Endothelial cell of umbilical vein (primary cell): ENCODE results near the gene LHX4. TPM values are rescaled to one million over a fixed set of nuclear protein-coding genes. Genes with fewer than 3 reads are reported as not detected.

Experiments
- BruUV-seq: library from RNA; stranded (reverse); fragments of 400-500 nt; replicated peaks from 2 replicates; lab custom pipeline; 2021; lab: Mats Ljungman, UMichigan
- CTCF ChIA-PET: fragments of 300-600, 350-600 bp; sonication (Branson Sonifier 250); formaldehyde crosslinking; loops from one replicate; lab custom pipeline; 2021; ENCODE audit warnings: antibody characterized with exemption, inconsistent platforms; lab: Charles Lee
- POLR2A ChIA-PET: fragments of 300-600, 350-600 bp; sonication (Branson Sonifier 250); formaldehyde crosslinking; loops from one replicate; lab custom pipeline; 2021; ENCODE audit warnings: antibody characterized with exemption, inconsistent platforms; lab: Charles Lee
- DNase-seq: peaks from one replicate; pipeline ENCODE4 v3.0.0-alpha.2; 2011; ENCODE audit warnings: low read depth, low spot score
- FAIRE-seq: peaks from 2 replicates; lab custom pipeline; 2011; peaks lifted over from hg19 to GRCh38; lab: Jason Lieb, UNC
- H2AFZ ChIP-seq: 2 replicates; pipeline ENCODE4 v1.6.0; 2012; ENCODE audit warnings: low read depth, low read length, control low read depth, inconsistent platforms
- H3K27ac ChIP-seq: 2 replicates; pipeline ENCODE4 v1.5.1; 2011; ENCODE audit warnings: low read depth, mild to moderate bottlenecking, control low read depth, low read length, moderate library complexity; ENCODE audit not compliant: insufficient read depth
- H3K27me3 ChIP-seq, 2 experiments: 2 replicates each; pipeline versions ENCODE4 v1.6.0 to v1.6.1; 2011; ENCODE audit warnings: low read length in 2 of 2, mixed read lengths in 1 of 2; ENCODE audit not compliant: control insufficient read depth in 2 of 2, insufficient read depth in 2 of 2
- H3K36me3 ChIP-seq, 2 experiments: 2 replicates in 1 of 2; 3 replicates in 1 of 2; pipeline ENCODE4 v1.5.1; 2011; ENCODE audit warnings: low read length in 2 of 2, mild to moderate bottlenecking in 1 of 2, moderate library complexity in 1 of 2; ENCODE audit not compliant: control insufficient read depth in 2 of 2, insufficient read depth in 2 of 2; ENCODE audit errors: extremely low read depth in 1 of 2
- H3K4me1 ChIP-seq: 3 replicates; pipeline ENCODE4 v1.5.1; 2011; ENCODE audit warnings: mild to moderate bottlenecking, low read length; ENCODE audit not compliant: control insufficient read depth, insufficient read depth; ENCODE audit errors: extremely low read depth
- H3K4me2 ChIP-seq: 2 replicates; pipeline ENCODE4 v1.6.1; 2011; ENCODE audit warnings: low read length, control low read depth, mixed read lengths; ENCODE audit not compliant: insufficient read depth
- H3K4me3 ChIP-seq, 3 experiments: fragments of 200-600 bp in 1 of 3; sonication (generic), shearing (Covaris generic) in 1 of 3; replicated peaks in 1 of 3; 2 replicates each; pipeline ENCODE4 v1.5.1; 2011 to 2016; ENCODE audit warnings: control low read depth in 3 of 3, low read length in 3 of 3, mild to moderate bottlenecking in 2 of 3, inconsistent platforms in 1 of 3, low read depth in 1 of 3, moderate library complexity in 1 of 3; ENCODE audit not compliant: insufficient read depth in 1 of 3
- H3K79me2 ChIP-seq: 2 replicates; pipeline ENCODE4 v1.6.0; 2012; ENCODE audit warnings: low read length, inconsistent platforms; ENCODE audit not compliant: control insufficient read depth, insufficient read depth
- H3K9ac ChIP-seq: replicated peaks from 2 replicates; pipeline ENCODE3; 2011; ENCODE audit warnings: low read length, control low read depth; ENCODE audit not compliant: insufficient read depth; ENCODE audit errors: extremely low read depth
- H3K9me1 ChIP-seq: replicated peaks from 3 replicates; pipeline ENCODE4 v1.6.0; 2011; ENCODE audit warnings: mild to moderate bottlenecking, low read length; ENCODE audit not compliant: control insufficient read depth, insufficient read depth; ENCODE audit errors: extremely low read depth
- H3K9me3 ChIP-seq: replicated peaks from 2 replicates; pipeline ENCODE4 v1.5.1; 2012; ENCODE audit warnings: low read length, inconsistent platforms; ENCODE audit not compliant: control insufficient read depth, insufficient read depth
- H4K20me1 ChIP-seq: replicated peaks from 2 replicates; pipeline ENCODE3; 2011; ENCODE audit warnings: mild to moderate bottlenecking, low read length; ENCODE audit not compliant: control insufficient read depth, insufficient read depth; ENCODE audit errors: extremely low read depth
- CTCF ChIP-seq, 2 donors: IDR thresholded peaks; 1 replicate in 1 of 2; 2 replicates in 1 of 2; pipeline ENCODE4 v1.5.1; 2011; ENCODE audit warnings: low read length in 2 of 2, mild to moderate bottlenecking in 2 of 2, moderate library complexity in 2 of 2, control low read depth in 1 of 2, inconsistent platforms in 1 of 2, low read depth in 1 of 2; ENCODE audit not compliant: insufficient read depth in 1 of 2; ENCODE audit errors: extremely low read depth in 1 of 2
- EZH2 ChIP-seq: IDR thresholded peaks from 2 replicates; pipeline ENCODE4 v1.6.1; 2012; ENCODE audit warnings: borderline replicate concordance, low read depth, mild to moderate bottlenecking, moderate library complexity, low read length, inconsistent platforms; ENCODE audit not compliant: severe bottlenecking
- FOS ChIP-seq: IDR thresholded peaks from 2 replicates; pipeline ENCODE4 v1.6.1; 2011; ENCODE audit warnings: mild to moderate bottlenecking, low read length, moderate library complexity, borderline replicate concordance; ENCODE audit not compliant: insufficient read depth
- GATA2 ChIP-seq: IDR thresholded peaks from 2 replicates; pipeline ENCODE4 v1.7.0; 2011; ENCODE audit warnings: low read depth, mild to moderate bottlenecking, moderate library complexity, mixed read lengths, low read length; ENCODE audit not compliant: insufficient read length, insufficient read depth
- JUN ChIP-seq: IDR thresholded peaks from 2 replicates; pipeline ENCODE4 v1.6.1; 2011; ENCODE audit warnings: borderline replicate concordance, low read depth; ENCODE audit not compliant: insufficient read length, insufficient read depth
- MAX ChIP-seq: IDR thresholded peaks from 2 replicates; pipeline ENCODE4 v1.6.1; 2011; ENCODE audit not compliant: insufficient read depth, insufficient read length
- MYC ChIP-seq: IDR thresholded peaks from one replicate; pipeline ENCODE4 v1.6.1; 2011; ENCODE audit warnings: mild to moderate bottlenecking, low read depth, low read length
- POLR2A ChIP-seq: IDR thresholded peaks from 2 replicates; pipeline ENCODE4 v1.6.1; 2012; ENCODE audit warnings: low read depth, mild to moderate bottlenecking, control low read depth, low read length
- POLR2AphosphoS5 ChIP-seq: IDR thresholded peaks from 2 replicates; pipeline ENCODE4 v1.6.1; 2012; ENCODE audit warnings: low read depth, mild to moderate bottlenecking, control low read depth, low read length, moderate library complexity; ENCODE audit not compliant: insufficient read depth
- dilution Hi-C: fragments of 300-500 bp; cut with MboI; formaldehyde crosslinking; loops from one replicate; pipeline ENCODE4 v1.15.0; 2019; ENCODE audit warnings: low sequenced_read_pairs; ENCODE audit not compliant: extremely low pct_ligation_motif_present
- intact Hi-C: fragments of 100-400 bp; cut with micrococcal nuclease; formaldehyde crosslinking; loops from one replicate; pipeline ENCODE4 v1.10.0; 2022
- polyA plus RNA-seq, 4 experiments: library from polyadenylated mRNA; depleted of rRNA in 3 of 4; stranded (reverse) in 3 of 4; unstranded in 1 of 4; fragments of >200 nt; gene quantifications; 2 replicates each; pipeline versions ENCODE4 v1.2.1 to v1.2.3, GENCODE V29; 2011 to 2012; ENCODE audit warnings: missing spikeins in 1 of 4
- total RNA-seq: library from RNA; stranded (reverse); gene quantifications from 2 replicates; pipeline ENCODE4 v1.2.3, GENCODE V29; 2021

The LHX4 gene
- total and polyA plus RNA-seq, 2 donors (not counting 3 experiments of a cell fraction or from before 2014, with no cell fraction given), result not detected

DNA sequence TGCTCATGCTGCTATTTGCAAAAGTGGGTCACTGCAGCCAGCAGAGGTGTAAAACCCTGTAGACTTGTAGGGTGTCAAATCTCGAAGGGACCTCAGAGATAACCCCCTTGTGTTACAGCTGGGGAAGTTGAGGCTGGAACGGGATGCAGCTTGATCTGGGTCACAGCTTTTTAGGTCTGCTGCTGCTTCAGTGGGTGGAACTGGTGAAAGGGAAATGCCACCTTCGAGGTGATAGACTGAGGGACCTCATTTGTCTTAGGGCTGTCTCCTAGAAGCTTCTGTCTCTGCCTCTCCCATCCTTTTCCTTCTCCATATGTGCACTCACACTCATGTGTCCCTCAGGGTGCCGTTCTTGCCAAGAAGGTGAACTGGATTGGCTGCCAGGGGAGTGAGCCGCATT lies 40.0 kb upstream of the LHX4 start:
- TF ChIP-seq EZH2 (no peak), MYC (no peak), CTCF (IDR thresholded peaks at IDR 0.05; ENCODE audit: extremely low read depth in 1 of 2, insufficient read depth in 1 of 2, low read depth in 1 of 2, low read length in 2 of 2) (no peak), MAX (no peak), POLR2A (no peak), JUN (no peak), FOS (no peak), GATA2 (no peak), POLR2AphosphoS5 (no peak)
- CTCF ChIA-PET, result interaction anchor here (1.5 kb wide), 1 partner anchor 11 kb away, joined by 4 read pairs; no protein-coding TSS in a partner anchor
- Histone ChIP-seq H3K27ac (no peak overlapping the region), H3K4me3 (no peak overlapping the region), H3K9ac (no peak overlapping the region), H3K9me3 (no peaks in the 10 kb centered on the region), H4K20me1 (no peaks in the 10 kb centered on the region), H3K9me1 (no peaks in the 10 kb centered on the region), H3K4me1 (no peaks in the 10 kb centered on the region), H3K27me3 (no peaks in the 10 kb centered on the region), H3K4me2 (no peak overlapping the region), H3K36me3 (peaks cover 4 to 28% of the 10 kb centered on the region in 2 experiments), H2AFZ (no peak overlapping the region), H3K79me2 (no peaks in the 10 kb centered on the region)
- dilution Hi-C loops (no loop called here), intact Hi-C loops (no loop called here)
- FAIRE-seq (no peak), DNase-seq (no peak)
- no TSS peak for BruUV-seq
- POLR2A ChIA-PET, result no interaction called here
